CD4-positive, alpha-beta T cell treated with Interferon alpha-2 for 1 hour (primary cell): ENCODE data around the gene ABHD16A.
A peak's percentile ranks its signal among the peaks of the same experiment; 100 is the strongest.
"Not testable (repeated sequence)": the region's sequence is repeated elsewhere in the genome, so short reads cannot be mapped to it uniquely, and the experiment has no call there.

Experiments used
- DNase-seq, 2 donors: peaks; one replicate each; pipeline ENCODE4 v3.0.0-alpha.2; 2020 to 2022

Gene ABHD16A

DNA sequence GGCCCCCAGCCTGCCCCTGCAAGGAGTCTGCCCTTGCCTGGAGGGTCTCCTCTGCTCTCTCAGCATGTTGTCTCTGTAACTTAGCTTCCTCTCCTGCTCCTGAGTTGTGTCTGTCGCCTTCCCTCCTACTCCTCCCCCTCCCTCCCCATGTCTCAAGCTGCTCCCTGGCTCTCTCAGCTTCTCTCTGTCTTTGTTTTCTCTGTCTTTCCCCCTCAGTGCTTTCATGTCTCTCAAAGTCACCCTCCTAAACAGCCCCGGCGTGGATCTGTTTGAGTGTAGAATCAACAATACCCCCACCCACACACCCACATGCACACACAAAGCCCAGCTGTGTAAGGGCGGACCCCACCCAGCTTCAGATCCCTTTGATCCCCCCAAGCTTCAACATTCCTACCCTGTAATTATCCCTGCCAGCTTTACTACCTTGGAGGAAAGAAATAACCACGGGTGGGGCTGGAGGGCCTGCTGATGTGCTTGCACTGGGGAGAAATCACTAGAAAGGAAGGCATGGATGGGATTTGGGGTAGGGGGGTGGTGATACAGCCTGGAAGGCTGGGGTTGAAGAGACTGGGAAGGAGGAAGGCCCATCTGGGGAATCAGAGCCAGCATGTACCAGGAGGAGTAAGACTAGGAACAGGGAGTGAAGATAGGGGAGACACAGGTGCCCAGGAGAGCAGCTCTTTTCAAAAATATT is 11.0 kb upstream of the ABHD16A start:
- no peak for DNase-seq

GRCh38 chr6:31713465-31713864 is 10.3 kb upstream of the ABHD16A start:
- DNase-seq, result no peak

GRCh38 chr6:31712296-31712695 is 9.2 kb upstream of the ABHD16A start:
- DNase-seq, result peak; percentile 31 to 33

- no peak for DNase-seq
Measured at GRCh38 chr6:31711233-31711632, 8.1 kb upstream of the ABHD16A start.

GRCh38 chr6:31710523-31711219 is 7.5 kb upstream of the ABHD16A start:
- DNase-seq, result no peak

GRCh38 chr6:31709157-31709556 is 6.0 kb upstream of the ABHD16A start:
- DNase-seq, result not testable (repeated sequence)

DNA sequence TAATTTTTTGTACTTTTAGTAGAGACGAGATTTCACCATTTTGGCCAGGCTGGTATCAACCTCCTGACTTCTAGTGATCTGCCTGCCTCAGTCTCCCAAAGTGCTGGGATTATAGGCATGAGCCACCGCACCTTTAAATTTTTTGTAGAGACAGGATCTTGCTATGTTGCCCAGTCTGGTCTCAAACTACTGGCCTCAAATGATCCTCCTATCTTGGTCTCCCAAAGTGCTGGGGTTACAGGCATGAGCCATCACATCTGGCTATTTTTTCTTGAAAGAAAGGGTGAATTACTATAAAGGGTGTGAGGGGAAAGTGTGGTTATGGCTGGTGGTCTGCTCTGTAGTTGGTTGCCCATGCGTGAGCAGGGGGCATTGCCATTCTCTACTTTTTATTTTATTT is 5.1 kb upstream of the ABHD16A start:
- no peak for DNase-seq

DNA sequence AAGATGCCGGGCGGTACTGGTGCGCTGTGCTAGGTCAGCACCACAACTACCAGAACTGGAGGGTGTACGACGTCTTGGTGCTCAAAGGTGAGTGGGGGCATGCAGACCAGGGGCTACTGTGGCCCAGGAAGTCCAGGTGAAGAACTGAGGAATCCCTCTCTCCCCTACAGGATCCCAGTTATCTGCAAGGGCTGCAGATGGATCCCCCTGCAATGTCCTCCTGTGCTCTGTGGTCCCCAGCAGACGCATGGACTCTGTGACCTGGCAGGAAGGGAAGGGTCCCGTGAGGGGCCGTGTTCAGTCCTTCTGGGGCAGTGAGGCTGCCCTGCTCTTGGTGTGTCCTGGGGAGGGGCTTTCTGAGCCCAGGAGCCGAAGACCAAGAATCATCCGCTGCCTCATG is 4.6 kb upstream of the ABHD16A start:
- DNase-seq, result no peak

DNA sequence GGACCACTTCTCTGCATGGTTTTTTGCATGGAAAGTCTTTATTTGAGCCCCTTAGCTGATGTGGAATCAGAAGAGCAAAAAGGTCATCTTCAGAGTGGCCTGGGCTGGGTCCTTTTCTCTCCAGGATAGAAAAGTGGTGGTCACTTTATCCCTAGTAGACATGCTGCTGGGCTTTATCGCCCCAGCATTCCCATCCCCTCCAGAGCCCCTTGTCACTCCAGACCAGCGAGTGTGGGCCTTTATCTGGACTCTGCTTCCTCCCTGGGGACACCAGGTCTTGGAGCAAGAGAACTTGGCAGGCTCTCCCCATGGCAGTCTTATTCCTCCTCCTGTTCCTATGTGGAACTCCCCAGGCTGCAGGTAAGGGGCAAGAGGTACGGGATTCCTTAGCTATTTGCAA is 3.5 kb upstream of the ABHD16A start, which contains the start of gene LY6G6F:
TSS of gene LY6G6F (plus strand) at position 268 of the 400 bp plus-strand sequence. CDS start at position 309, 41 bp downstream.
- no peak for DNase-seq

- no peak for DNase-seq
Measured at GRCh38 chr6:31705931-31706330, 2.8 kb upstream of the ABHD16A start.

GRCh38 chr6:31702405-31702818 is 712 bp downstream of the ABHD16A start:
- DNase-seq, result no peak

DNA sequence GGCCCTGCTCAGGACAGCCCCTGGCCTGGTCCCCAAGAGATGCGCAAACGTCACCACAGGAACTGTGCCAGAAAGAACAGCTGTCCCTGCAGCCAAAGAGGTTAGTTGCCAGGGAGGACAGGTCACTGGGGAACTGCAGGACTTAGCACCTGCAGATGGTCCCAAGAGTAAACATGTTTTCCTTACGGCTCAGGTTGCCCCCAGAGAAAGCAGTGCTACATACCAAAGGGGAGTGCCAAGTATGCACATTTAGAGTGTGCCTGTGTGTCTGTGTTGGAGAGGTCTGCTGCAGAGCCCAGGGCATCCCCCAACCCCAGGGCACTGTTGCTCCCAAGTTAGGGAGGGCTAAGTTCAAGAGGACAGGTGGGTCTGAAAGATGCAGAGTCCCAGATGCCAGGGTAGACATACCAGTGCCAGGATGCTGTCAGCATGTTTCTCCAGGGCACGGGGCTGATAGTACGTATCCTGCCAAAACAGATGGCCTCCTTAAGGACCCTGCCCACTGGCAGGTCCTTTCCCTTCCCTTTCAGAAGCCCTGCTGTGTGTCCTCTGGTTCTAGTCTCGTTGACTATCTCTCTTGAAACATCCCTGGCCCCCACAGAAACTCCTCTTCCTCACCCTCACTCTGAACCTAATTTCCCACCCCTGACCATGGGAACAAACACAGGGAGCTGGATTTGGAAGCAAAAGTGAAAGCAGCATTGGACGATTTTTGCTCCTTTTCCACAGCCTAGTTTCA is 1.3 kb downstream of the ABHD16A start:
- DNase-seq, result no peak

DNA sequence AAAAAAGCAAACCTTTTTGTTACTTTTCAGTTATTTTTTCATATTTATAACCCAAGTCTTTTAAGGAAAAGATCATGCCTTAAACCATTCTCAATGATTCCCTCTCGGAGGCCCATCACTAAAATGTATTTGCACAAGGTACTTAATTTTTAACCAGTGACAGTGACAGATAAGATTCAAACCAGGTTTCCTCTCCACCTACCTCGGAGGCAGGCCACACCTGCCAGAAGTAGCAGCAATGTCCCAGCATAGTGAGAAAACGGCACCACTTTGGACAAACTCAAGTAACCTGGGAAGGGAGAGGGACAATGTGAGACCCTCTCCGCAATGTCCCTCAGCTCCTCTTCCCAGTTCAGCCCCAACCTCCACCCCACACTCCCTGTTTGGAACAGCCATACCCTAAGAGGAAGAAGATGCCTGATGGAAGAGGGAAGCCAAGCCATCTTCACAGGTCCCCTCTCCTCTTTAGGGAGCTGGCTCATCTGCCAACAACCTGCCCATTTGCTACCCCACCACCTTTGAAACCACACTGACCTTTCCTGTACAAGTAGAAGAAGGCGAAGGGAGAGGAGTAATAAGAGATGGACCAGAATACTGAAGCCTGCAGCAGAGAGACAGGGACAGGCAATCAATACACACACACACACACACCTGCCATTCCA is 2.3 kb downstream of the ABHD16A start:
- no peak for DNase-seq

DNA sequence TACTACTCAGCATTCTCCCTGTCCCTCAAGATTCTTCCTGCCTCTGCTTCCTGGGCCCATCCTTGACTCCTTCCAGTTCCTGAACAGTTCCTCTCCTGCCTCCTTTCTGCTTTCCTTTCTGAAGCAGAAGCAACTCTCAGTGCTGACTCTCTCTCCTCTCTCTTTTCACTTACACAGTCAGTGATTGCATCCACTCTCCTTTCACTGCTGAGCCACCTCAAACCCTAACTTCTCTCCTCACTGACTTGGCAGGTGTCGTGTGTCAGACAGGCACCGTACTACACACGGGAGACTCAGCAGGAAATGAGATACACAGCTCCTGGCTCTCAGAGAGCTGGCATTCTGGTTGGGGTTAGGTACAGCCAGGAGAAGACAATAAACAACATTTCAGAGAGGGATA is 5.6 kb downstream of the ABHD16A start:
- DNase-seq, result no peak

GRCh38 chr6:31693535-31693934 is 9.6 kb downstream of the ABHD16A start:
- no peak for DNase-seq

- DNase-seq, result no peak
Measured at GRCh38 chr6:31692886-31693285, 10.2 kb downstream of the ABHD16A start.

- DNase-seq, result no peak
Measured at GRCh38 chr6:31692353-31692752, 10.8 kb downstream of the ABHD16A start.

DNA sequence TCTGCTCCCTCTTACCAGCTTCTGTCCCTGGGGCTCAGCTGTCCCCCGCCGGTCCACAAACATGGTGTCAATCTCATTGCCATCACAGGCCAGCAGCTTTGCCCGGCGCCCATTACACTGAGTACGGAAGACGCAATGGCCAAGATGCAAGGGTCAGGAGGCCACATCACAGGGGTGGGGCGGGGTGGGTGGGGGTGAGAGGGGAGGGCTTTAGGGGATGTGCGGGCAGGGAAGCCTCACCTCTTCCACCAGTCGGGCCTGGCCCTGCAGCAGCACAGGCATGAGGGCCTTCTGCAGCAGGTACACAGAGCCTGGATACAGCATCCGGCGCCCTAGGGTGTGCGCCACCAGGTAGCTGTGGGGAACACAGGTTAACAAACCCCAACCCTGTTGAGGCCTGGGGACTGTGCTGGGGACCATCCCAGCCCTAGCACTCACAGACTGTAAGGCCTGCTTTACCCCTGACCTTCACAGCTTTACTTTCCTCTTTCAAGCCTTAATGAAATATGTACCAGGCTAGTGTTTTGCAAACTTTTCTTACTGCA is 11.5 kb downstream of the ABHD16A start:
- DNase-seq, result no peak

DNA sequence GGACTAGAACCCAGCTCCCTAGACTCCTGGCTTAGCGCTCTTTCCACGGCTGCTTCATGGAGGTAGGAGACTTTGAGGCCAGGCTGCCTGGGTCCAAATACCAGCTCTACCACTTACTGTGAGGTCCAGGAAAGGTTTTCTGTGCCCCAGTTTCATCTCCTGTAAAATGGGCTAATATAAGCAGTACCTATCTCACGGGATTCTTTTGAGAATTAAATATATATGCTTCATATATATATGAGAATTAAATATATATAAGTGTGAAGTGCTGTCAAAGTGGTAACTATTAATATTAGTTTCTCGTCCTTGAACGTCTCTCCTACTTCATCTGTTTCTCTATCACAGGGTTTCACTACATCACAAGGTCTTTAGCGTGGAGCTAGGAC is 12.1 kb downstream of the ABHD16A start:
- DNase-seq, result no peak

GRCh38 chr6:31690231-31691077 is 12.7 kb downstream of the ABHD16A start:
- DNase-seq, result no peak

GRCh38 chr6:31689249-31690110 is 13.6 kb downstream of the ABHD16A start:
- DNase-seq, result peak in 1 of 2 donors; percentile 18
